NCI-H2029 (cell line): ENCODE results near the gene HMGCR.
"Not testable (repeated sequence)": the region's sequence is repeated elsewhere in the genome, so short reads cannot be mapped to it uniquely, and the experiment has no call there.

Experiments
- DNase-seq: peaks from one replicate; lab custom pipeline; 2025; lab: John Stamatoyannopoulos, UW

The HMGCR gene

DNA sequence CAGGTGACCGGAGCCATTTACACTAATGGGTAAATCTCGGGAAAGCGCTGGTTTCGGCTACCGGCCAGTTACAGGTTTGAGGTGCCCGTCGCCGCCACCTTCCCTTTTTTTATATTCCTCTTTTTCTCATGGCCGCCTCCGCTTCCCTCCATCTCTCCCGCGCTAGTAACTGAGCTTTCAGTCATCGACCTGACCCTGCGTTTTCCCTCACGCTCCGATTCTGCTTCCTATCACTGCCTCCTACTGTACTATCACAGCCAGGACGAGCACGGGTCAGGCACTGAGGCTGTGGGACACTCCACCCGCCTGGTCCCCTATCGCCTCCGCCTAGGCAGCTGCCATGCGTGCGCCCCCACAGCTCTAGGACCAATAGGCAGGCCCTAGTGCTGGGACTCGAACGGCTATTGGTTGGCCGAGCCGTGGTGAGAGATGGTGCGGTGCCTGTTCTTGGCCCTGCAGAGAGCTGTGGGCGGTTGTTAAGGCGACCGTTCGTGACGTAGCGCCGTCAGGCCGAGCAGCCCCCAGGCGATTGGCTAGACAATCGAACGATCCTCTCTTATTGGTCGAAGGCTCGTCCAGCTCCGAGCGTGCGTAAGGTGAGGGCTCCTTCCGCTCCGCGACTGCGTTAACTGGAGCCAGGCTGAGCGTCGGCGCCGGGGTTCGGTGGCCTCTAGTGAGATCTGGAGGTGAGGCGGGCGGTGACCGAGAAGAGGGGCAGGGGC, at the start of gene HMGCR:
TSS of gene HMGCR (plus strand) at position 606 of the 722 bp plus-strand sequence. CDS start 5,386 bp downstream, outside the sequence.
- DNase-seq, result peak; percentile 99

DNA sequence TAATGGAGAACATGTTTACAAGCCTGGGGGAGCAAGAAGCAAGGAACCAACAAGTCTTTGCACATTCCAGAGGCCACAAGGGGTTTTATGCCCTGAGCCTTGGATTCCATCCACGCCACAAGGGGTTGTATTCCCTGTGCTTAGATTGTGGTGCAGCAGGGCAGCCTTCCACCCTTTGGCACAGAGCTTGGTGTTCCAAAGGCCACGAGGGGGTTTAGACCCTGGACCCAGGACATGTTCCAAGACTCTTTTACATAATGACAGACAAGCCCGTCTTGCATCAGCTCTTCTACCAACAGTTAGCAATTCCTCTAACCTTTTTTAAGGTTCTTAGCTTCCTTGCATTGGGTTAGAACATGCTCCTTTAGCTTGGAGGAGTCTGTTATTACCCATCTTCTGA, 45.2 kb upstream of the HMGCR start:
- DNase-seq, result not testable (repeated sequence)

DNA sequence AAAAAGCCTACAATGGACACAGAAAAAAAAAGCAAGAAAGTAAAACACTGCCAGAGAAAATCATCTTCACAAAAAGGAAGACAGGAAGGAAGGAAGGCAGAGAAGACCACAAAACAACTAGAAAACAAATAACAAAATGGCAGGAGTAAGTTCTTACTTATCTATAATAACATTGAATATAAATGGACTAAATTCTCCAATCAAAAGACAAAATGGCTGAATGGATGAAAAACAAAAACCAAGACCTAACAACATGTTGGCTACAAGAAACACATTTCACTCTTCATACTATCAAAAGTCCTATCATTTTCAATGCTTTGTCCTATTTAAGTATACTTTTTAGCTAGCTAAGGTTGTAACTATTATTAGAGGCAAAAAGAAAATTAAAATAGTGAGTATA, 36.9 kb upstream of the HMGCR start:
- DNase-seq, result no peak

DNA sequence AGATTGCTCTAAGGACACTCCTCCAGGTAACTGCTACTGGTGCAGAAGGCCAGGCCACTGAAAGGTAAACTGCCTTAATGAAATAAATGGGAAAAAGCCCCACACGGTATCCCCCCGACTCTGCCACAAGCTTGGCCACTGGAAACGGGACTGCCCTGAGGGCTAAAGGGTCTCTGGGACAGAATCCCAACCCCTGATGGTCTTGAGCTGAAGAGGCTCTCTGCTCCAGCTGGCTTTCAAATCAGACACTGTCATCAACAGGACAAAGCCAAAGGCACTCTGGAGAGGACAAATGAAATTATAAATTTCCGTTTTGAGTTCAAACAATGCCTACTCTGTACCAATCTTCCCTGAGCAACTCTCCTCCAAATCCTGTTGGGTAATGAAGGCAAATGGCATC, 33.6 kb upstream of the HMGCR start:
- DNase-seq, result no peak

DNA sequence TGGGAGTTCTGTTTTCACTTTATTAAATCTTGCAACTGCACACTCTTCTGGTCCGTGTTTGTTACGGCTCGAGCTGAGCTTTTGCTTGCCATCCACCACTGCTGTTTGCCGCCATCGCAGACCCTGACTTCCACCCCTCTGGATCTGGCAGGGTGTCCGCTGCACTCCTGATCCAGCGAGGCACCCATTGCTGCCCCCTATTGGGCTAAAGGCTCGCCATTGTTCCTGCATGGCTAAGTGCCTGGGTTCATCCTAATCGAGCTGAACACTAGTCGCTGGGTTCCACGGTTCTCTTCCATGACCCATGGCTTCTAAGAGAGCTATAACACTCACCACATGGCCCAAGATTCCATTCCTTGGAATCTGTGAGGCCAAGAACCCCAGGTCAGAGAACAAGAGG, 32.5 kb upstream of the HMGCR start:
- DNase-seq, result not testable (repeated sequence)

DNA sequence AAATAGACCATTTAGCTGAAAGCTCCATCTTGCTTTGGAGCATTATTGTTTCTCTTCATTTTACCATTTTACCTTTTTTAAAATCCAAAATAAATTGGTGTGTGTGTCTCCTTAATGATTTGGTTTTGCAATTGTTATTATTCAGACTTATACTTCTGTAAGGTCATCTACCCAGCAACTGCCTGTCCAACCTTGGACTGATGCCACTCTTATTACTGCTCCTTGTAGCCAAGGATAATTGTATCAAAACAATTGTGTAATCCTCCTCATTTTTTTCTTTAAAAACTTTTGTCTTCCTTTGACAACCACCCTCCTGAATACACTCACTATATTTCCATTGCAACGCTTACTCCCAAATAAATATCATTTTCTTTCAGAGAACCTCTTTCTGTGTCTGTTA, 30.3 kb upstream of the HMGCR start:
- no peak for DNase-seq

DNA sequence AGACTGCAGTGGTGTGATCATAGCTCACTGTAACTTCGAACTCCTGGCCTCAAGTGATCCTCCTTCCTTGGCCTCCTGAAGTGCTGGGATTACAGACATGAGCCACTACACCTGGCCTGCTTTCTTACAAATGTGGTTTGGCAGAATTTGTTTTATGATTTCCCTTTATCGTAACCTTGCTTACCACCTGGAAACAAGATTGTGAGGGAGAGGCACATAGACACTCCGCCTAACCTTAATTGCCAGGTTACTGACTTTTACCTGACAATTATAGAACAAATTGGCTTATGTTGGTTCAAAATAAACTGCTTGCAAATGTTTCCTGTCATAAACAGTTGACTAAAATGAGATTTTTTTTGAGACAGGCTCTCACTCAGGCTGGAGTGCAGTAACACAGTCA, 26.8 kb upstream of the HMGCR start:
- no peak for DNase-seq

DNA sequence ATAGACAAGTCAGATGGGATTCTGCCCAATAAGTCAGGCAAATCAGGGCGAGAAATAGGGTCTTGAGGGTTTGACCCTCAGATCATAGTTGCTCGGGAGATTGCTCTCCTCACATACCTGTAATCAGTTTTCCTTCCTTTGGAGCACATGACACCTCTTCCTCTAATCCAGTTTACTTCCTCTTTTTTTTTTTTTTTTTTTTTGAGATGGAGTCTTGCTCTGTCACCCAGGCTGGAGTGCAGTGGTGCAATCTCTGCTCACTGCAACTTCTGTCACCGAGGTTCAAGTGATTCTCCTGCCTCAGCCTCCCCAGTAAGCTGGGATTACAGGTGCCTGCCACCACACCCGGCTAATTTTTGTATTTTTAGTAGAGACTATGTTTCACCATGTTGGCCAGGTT, 17.9 kb upstream of the HMGCR start:
- DNase-seq, result not testable (repeated sequence)

DNA sequence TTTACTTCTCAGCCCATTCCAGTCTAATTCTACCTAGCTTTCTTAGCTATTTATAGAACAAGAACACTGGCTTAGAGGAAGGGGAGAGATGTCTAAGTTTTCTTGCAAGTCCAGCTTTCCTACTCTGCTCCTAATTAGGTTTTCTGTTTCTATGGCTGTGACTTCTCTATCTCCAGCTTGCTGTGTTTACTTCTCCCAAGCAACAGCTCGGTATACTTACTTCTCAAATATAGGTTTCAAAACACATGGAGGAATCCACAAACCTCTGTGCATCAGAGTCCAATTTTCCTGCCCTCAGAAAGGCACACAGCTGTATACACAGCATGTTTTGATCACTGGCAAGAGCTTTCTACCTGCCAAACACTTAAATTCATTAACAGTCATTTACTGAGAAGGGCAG, 17.4 kb upstream of the HMGCR start:
- DNase-seq, result no peak

DNA sequence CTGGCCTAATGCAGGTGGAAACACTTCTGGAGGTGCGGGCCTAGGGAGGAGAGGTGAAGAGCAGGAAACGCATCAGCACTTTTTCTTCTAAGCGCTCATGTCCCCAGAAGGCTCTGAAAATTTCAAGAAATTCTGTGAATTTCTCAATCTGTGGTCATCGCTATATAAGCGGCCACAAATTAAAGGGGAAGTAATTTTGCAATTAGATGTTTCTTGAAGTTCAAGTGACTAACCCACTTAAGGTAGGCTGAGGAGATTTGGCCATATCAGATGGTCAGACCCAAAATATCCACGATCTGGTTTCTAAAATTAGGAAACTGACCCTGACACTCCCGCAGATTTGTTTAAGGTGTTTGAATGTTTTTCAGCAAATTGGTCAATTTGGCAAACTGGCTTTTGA, 16.6 kb upstream of the HMGCR start:
- no peak for DNase-seq

DNA sequence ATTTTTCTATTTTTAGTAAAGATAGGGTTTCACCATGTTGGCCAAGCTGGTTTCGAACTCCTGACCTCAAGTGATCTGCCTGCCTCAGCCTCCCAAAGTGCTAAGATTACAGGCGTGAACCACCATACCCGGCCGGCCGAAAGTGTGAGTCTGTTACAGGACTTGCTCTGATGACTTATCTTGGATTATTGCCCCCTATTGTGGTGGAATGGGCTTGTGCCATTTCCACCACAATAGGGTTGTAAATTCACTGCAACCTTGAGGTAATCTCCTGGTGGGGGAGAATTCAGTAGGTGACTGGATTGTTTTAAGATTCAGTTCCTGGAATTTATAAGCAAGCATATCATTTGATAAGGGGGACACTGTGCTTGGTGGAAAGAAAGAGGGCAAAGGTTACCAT, 15.0 kb upstream of the HMGCR start:
- no peak for DNase-seq

DNA sequence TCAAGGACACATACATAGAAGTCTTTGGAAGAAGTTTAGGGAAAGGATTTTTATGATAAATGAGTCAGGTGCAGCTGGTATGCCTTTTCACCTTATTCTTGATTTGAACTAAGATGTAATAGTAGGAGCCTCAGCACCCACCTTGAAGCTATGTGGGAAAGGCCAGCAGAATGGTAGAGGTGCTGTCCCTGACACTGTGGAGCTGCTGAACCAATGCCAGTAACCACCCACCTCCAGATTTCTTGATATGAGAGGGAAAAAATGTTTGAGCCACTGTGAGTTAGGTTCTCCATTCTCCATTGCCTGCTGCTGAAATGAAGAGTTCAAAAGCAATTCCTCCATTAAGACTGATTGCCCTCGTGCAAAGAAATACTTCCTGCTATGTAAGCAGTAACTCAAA, 12.2 kb upstream of the HMGCR start:
- DNase-seq, result no peak

DNA sequence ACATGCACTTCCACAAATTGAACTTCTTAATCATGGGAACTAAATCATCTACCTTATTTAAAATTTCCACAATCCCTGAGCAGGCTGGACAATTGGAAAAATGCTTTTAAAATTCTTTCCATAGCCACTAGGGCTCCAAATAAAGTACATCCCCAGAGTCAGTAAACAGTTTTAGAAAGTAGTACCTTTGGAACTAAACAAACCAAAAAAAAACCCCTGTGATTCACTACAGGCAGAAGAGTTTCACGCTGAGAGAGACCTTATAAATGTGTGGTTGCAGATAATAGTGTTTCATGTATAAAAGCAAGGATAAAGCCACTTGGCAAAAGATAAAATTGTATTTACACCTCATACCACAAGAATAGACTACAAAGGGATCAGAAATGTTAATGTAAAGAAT, 11.8 kb upstream of the HMGCR start:
- no peak for DNase-seq

DNA sequence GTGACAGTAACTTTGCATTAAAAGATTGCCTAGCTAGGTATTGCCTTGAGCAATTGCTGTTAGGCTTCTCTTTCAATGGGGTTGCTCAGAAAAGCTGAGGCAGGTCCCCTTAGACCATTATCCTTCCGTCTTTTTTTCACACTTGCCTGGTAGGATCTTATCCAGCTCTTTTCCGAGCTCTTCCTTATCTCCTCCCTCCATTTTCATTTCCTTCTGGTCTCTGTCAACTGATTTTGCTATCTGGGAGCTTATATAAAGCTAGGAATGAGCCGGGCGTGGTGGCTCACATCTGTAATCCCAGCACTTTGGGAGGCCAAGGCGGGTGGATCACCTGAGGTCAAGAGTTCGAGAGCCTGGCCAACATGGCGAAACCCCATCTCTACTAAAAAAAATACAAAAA, 6.6 kb upstream of the HMGCR start:
- DNase-seq, result no peak

DNA sequence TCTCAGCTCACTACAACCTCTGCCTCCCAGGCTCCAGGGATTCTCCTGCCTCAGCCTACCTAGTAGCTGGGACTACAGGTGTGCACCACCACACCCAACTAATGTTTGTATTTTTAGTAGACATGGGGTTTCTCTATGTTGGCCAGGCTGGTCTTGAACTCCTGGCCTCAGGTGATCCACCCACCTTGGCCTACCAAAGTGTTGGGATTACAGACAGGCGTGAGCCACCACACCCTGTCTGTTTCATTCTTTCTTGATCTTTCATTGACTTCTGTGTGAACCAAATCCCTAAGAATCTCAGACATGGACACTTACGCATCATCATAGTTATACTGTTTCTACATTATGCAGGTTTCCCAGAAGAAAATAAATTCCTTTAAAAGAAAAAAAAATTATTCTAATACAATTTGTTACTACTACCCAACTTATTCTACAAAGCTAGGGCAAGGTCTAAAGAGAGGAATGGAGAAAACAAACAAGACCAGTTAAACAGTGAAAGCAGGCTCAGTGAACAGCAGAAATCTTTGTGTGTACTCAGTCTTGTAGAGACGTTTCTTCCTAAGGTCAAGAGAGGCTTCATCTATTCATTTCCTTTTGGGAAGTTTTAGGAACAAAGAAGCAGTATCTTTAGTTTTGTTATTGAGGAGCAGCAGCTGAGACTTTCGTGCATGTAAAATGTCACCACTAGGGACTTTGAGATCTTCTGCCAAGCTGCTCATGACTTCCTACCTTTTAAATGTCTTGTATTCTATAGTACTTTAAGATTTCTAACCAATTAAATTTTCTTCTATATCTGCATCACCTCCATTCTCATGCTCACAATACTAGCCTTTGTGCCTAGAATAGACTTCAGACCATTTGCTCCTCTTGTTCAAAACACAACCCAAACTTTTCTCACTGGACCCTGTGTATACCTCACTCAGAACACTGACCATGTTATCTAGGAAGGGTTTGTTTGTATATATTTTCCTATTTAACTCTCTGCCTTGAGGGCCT, 5.6 kb upstream of the HMGCR start:
- DNase-seq, result no peak

DNA sequence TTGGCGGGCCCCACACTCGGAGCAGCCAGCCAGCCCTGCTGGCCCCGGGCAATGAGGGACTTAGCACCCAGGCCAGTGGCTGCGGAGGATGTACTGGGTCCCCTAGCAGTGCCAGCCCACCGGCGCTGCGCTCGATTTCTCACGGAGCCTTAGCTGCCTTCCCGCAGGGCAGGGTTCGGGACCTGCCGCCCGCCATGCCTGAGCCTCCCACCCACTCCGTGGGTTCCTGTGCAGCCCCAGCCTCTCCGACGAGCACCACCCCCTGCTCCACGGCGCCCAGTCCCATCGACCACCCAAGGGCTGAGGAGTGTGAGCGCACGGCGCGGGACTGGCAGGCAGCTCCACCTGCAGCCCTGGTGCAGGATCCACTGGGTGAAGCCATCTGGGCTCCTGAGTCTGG, 3.3 kb upstream of the HMGCR start:
- DNase-seq, result not testable (repeated sequence)

DNA sequence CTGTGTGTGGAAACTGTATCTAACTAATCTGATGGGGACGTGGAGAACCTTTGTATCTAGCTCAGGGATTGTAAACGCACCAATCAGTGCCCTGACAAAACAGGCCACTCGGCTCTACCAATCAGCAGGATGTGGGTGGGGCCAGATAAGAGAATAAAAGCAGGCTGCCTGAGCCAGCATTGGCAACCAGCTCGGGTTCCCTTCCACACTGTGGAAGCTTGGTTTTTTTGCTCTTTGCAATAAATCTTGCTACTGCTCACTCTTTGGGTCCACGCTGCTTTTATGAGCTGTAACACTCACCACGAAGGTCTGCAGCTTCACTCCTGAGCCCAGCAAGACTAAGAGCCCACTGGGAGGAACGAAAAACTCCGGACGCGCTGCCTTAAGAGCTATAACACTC, 2.6 kb upstream of the HMGCR start:
- DNase-seq, result not testable (repeated sequence)

DNA sequence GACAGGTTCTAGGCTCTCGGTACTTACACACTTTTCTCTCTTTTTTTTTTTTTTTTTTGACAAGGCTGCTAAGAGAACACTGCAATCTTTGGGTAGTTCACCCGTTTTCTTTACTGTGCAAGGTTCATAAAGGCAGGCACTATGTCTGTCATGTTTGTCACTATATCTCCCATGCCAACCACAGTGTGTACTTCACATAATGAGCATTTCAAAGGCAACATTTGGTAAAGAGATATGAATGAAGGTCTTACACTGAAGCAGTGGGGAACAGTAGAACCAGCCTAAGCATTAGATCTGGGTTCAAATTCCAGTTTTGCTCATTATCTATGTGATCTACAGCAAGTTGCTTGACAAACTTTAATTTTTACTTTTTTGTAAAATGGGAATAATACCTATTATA, 1.5 kb upstream of the HMGCR start:
- DNase-seq, result no peak

DNA sequence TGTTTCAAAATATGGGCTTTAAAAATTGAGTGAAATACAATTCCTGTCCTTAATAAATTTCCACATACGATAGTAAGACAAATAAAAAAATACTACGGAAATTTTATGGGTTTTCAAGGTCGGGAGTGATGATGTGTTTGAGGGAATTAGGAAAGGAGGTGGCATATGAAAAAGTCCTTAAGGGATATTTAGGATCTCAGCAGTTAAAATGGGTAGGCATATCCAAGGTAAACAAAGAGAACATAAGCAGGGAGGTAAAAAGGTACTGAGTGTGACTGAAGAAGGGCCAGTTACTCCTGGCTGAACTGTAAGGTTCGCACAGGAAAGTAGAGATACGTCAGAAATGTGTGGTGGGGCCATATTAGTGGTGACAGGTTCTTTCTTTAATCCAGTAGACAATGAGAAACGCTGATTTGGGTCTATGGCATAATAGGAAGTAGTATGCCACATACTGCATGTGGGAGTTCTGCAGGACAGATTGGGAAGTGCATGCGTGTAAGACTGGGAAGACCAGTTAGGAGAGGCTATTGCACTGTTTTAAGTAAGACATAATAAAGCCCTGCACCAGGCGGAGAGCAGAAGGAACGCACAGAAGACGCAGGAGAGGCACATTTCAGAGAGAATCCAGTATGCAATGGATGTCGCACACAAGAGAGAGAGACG, 937 bp upstream of the HMGCR start:
- DNase-seq, result peak; percentile 50

DNA sequence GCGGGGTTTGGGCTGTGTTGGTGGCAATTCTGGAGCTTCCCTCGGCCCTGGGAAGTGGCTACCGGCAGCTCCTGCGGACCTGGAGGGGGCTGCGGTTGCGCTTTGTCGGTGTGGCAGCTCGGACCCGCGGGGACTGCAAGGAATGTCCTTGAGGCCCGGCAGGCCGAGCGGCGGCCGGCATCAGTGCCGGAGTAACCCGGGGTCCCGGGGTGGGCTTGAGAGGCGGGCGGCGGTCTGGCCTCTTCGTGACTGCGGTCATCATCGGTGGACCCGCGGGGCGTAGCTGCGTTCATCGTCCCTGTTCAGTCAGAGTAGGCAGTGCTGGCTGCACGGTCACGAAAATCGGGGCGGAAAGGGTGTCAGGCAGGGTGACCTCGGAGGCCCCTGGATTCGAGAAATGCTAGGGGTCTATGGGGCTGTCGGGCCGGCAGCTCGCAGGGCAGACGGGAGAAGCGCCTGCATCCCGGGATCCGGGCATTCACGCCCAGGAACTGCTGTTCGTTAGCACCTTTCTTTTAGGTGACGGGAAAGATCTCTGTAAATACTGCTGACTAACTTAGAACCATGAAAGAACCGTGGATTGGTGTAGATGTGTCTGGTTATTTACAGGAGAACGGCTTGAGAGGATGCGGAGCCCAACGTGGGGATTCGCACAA, 474 bp downstream of the HMGCR start:
- no peak for DNase-seq

DNA sequence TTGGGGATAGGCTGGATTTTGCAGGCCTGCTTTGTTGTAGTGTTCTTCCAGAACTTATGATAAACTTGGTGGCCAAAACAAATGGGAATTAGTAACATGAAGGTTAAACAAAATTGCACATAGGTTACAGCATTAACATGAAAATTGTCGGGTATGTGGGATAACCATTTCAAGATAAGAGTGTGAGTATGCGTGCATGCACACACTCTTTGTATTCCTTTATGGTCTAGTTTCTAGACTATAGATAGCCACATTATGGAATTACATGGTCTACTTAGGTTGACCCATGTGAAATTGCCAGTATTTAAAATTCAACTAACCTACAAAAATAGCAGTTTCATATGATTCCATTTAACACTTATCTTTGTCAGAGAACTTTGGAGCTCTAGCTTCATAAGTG, 1.4 kb downstream of the HMGCR start:
- no peak for DNase-seq
